HCT116 (cell line): Measurements from ENCODE around the gene GALNT5.

Experiments
- CEBPB ChIP-seq: IDR thresholded peaks from 2 replicates; pipeline ENCODE4 v1.6.1; 2012; ENCODE audit warnings: low read depth
- FOSL1 ChIP-seq: IDR thresholded peaks from 2 replicates; pipeline ENCODE4 v1.6.1; 2012; ENCODE audit warnings: low read depth
- POLR2A ChIP-seq: IDR thresholded peaks from 2 replicates; pipeline ENCODE4 v1.7.0; 2011; ENCODE audit warnings: borderline replicate concordance; ENCODE audit not compliant: insufficient read depth, insufficient read length; ENCODE audit errors: extremely low read depth
- POLR2AphosphoS5 ChIP-seq: IDR thresholded peaks from 2 replicates; pipeline ENCODE4 v1.6.1; 2011; ENCODE audit warnings: mild to moderate bottlenecking, low read depth, low read length, moderate library complexity
- YY1 ChIP-seq: IDR thresholded peaks from 2 replicates; pipeline ENCODE4 v1.6.1; 2011; ENCODE audit warnings: low read length, low read depth, moderate library complexity, mild to moderate bottlenecking; ENCODE audit not compliant: insufficient replicate concordance; ENCODE audit errors: extremely low read depth
- ZNF274 ChIP-seq: fragments of 200-500 bp; sonication (Bioruptor generic); IDR thresholded peaks from 2 replicates; pipeline ENCODE4 v1.6.1; 2014; ENCODE audit warnings: mild to moderate bottlenecking, low read depth, low read length, inconsistent platforms
- TF ChIP-seq, protein P1 (sequence below), 3 experiments: fragments of 200-600 bp in 1 of 3; sonication (generic) in 1 of 3; IDR thresholded peaks in 2 of 3; conservative IDR thresholded peaks in 1 of 3; 2 replicates each; pipeline ENCODE4 v1.5.1; 2012 to 2017; ENCODE audit warnings: low read depth in 2 of 3, low read length in 2 of 3, antibody characterized with exemption in 1 of 3, borderline replicate concordance in 1 of 3, control low read depth in 1 of 3, mild to moderate bottlenecking in 1 of 3, mixed read lengths in 1 of 3, mixed run types in 1 of 3, moderate library complexity in 1 of 3; ENCODE audit not compliant: insufficient read depth in 1 of 3

- TF ChIP-seq, protein P1, sequence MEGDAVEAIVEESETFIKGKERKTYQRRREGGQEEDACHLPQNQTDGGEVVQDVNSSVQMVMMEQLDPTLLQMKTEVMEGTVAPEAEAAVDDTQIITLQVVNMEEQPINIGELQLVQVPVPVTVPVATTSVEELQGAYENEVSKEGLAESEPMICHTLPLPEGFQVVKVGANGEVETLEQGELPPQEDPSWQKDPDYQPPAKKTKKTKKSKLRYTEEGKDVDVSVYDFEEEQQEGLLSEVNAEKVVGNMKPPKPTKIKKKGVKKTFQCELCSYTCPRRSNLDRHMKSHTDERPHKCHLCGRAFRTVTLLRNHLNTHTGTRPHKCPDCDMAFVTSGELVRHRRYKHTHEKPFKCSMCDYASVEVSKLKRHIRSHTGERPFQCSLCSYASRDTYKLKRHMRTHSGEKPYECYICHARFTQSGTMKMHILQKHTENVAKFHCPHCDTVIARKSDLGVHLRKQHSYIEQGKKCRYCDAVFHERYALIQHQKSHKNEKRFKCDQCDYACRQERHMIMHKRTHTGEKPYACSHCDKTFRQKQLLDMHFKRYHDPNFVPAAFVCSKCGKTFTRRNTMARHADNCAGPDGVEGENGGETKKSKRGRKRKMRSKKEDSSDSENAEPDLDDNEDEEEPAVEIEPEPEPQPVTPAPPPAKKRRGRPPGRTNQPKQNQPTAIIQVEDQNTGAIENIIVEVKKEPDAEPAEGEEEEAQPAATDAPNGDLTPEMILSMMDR (IDR thresholded peaks at IDR 0.05 in 2 of 3, conservative IDR thresholded peaks at IDR 0.05 in 1 of 3; ENCODE audit: borderline replicate concordance in 1 of 3, insufficient read depth in 1 of 3, low read depth in 2 of 3, low read length in 2 of 3), result no peak
- TF ChIP-seq FOSL1 (no peak), ZNF274 (no peak), POLR2A (no peak), CEBPB (no peak), YY1 (no peak), POLR2AphosphoS5 (no peak)
These were observed 66.9 kb downstream of the GALNT5 start for GRCh38 chr2:157324331-157324843.
